ENCODE results near the gene CNKSR3.

- TF ChIP-seq, protein P1, sequence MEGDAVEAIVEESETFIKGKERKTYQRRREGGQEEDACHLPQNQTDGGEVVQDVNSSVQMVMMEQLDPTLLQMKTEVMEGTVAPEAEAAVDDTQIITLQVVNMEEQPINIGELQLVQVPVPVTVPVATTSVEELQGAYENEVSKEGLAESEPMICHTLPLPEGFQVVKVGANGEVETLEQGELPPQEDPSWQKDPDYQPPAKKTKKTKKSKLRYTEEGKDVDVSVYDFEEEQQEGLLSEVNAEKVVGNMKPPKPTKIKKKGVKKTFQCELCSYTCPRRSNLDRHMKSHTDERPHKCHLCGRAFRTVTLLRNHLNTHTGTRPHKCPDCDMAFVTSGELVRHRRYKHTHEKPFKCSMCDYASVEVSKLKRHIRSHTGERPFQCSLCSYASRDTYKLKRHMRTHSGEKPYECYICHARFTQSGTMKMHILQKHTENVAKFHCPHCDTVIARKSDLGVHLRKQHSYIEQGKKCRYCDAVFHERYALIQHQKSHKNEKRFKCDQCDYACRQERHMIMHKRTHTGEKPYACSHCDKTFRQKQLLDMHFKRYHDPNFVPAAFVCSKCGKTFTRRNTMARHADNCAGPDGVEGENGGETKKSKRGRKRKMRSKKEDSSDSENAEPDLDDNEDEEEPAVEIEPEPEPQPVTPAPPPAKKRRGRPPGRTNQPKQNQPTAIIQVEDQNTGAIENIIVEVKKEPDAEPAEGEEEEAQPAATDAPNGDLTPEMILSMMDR (IDR thresholded peaks at IDR 0.05) = no peak
- no peak for TF ChIP-seq POLR2A (IDR thresholded peaks at IDR 0.05)
These were observed 30.5 kb downstream of the CNKSR3 start for GRCh38 chr6:154479771-154480639.

Measured in thyroid gland (tissue), 4 donors.